ENCODE data around the gene TRMT2A.

DNA sequence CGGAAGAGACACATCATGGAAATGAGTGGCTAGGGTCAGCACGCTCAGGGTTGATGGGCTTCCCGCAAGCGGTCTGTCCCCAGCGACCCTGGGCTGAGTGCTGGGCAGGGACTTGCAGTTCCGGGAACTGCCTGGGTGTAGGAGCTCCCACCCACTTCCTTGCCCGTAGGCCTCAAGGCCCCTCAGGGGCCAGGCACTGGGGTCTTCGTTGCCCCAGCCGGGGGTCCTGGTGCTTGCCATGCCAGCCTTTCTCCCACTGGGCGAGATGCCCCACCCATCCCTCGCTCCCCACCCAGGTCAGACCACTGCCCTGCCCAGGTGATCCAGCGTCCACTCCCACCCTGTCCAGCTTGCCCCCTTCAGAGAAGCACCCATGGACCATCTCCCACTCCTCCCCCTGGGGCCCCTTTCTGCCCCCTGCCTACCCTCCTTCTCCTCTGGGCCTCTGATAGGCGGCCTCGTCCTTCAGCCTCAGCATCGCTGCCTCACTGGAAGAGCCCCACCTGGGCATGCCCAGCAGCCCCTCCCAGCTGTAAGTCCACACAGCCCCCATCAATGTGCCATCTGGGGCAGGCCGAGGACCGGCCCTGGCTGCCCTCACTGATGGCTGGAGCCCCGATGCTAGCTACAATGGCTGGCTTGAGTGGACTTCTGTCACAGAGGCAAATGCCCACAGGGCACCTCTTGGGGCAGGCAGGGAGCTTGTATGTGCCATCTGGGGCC is 54.8 kb downstream of the TRMT2A start:
- TF ChIP-seq CTCF (IDR thresholded peaks at IDR 0.05) = no peak
- TF ChIP-seq POLR2AphosphoS5 (IDR thresholded peaks at IDR 0.05) = no peak

All from esophagus muscularis mucosa (tissue), 3 donors.